Measurements from ENCODE around the gene HSD17B14. TPM values are rescaled to one million over a fixed set of nuclear protein-coding genes. Genes with fewer than 3 reads are reported as not detected.
A peak's percentile ranks its signal among the peaks of the same experiment; 100 is the strongest.
"Not testable (repeated sequence)": the region's sequence is repeated elsewhere in the genome, so short reads cannot be mapped to it uniquely, and the experiment has no call there.

The HSD17B14 gene
- total and polyA plus RNA-seq, 2 of the 13 experiments (the other 11 are each of a cell fraction or from before 2014, with no cell fraction given): 0.58 to 1.2 TPM

DNA sequence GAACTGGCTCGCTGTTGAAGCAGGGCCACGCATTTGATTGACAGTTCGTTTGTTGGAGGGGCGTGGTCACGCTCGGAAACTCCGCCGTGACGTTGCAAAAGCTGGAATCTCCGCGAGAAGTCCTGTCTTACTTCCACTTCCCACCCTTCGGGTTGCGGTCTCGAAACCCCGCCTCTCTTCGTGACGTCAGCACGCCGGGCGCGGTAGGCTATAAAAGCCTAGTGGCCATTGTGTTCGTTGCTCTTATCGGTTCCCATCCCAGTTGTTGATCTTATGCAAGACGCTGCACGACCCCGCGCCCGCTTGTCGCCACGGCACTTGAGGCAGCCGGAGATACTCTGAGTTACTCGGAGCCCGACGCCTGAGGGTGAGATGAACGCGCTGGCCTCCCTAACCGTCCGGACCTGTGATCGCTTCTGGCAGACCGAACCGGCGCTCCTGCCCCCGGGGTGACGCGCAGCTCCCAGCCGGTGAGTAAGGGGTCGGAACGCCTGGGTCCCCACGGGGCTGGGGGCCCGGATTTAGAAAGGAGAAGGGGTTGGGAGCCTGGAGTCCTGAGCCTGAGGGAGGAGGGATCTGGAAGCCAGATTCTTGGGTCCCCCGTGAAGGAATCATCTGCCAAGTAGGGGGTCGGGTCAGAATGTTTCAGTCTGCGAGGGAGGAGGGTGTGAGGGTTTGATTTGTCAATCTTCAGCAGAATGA lies 36.0 kb upstream of the HSD17B14 start, which contains the start of gene PPP1R15A (continued):
- TF ChIP-seq GABPA (IDR thresholded peaks at IDR 0.05; ENCODE audit: low read depth, low read length): no peak
- TF ChIP-seq GABPA (CRISPR knock-in tag; IDR thresholded peaks at IDR 0.05; ENCODE audit: low read depth): peak; percentile 39; the same call in 1 of the 2 replicates

DNA sequence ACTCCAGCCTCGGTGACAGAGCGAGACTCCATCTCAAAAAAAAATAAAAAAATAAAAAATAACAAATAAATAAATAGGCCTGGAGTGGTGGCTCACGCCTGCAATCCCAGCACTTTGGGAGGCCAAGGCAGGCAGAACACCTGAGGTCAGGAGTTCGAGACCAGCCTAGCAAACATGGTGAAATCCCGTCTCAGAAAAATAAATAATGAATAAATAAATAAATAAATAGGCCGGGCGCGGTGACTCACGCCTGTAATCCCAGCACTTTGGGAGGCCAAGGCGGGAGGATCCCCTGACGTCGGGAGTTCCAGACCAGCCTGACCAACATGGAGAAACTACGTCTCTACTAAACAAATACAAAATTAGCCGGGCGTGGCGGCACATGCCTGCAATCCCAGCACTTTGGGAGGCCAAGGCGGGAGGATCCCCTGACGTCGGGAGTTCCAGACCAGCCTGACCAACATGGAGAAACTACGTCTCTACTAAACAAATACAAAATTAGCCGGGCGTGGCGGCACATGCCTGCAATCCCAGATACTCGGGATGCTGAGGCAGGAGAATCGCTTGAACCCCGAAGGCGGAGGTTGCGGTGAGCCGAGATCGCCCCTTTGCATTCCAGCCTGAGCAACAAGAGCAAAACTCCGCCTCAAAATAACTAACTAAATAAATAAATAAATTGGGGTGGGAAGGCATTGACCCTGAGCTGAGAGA lies 35.3 kb upstream of the HSD17B14 start:
- intact Hi-C loops (cut with micrococcal nuclease; ENCODE audit: unreplicated experiment) (loop anchor here (10.0 kb wide), 1 partner anchor 93 kb away; the partner anchor contains the start of gene FTL), in situ Hi-C loops (cut with HindIII; ENCODE audit: extremely low pct_ligation_motif_present, low pct_unique_long_range_greater_than_20kb) (loop anchor here (5.0 kb wide), 1 partner anchor 91 kb away; no protein-coding TSS in a partner anchor)
- POLR2A ChIA-PET: interaction anchor here (0.7 to 6.9 kb wide), 32 partner anchors 9 to 252 kb away, joined by 3 to 88 read pairs (median 4); partner anchors contain the start of genes DHDH, FTL, GYS1 and NUCB1

More for the DNA sequence above, 35.3 kb upstream of the HSD17B14 start:
- peak overlapping the region; percentile 28 for H3K27ac ChIP-seq (ENCODE audit: extremely low read length, insufficient read depth, low read length)
- H3K27me3 ChIP-seq (ENCODE audit: control insufficient read depth in 1 of 2, insufficient read depth in 2 of 2, low read length in 2 of 2); H3K9ac ChIP-seq (ENCODE audit: insufficient read depth, low read depth, low read length); CTCF ChIA-PET (ENCODE audit: low intra/inter-chr PET ratio, low total read pairs); DNase-seq (ENCODE audit: low spot score); BruUV-seq (replicated peaks); FAIRE-seq; ATAC-seq; H3K9me3 ChIP-seq (ENCODE audit: low read length); H2AFZ ChIP-seq (ENCODE audit: low read length): not testable (repeated sequence)
- peaks cover 9 to 32% of the 10 kb centered on the region in 2 experiments for H3K36me3 ChIP-seq (replicated peaks in 1 of 2; ENCODE audit: control insufficient read depth in 1 of 2, insufficient read depth in 2 of 2, low read length in 2 of 2)
- H3K4me1 ChIP-seq (ENCODE audit: insufficient read depth, low read length): peaks cover 56% of the 10 kb centered on the region
- TF ChIP-seq ZFP1 (CRISPR knock-in tag; IDR thresholded peaks at IDR 0.05): 0 out of 2 replicates have a peak, but pooled peaks have one; percentile 5
- peak; percentile 13; the same call in 1 of the 2 replicates for TF ChIP-seq ZNF543 (CRISPR knock-in tag; IDR thresholded peaks at IDR 0.05)
- TF ChIP-seq ZNF605 (CRISPR knock-in tag; IDR thresholded peaks at IDR 0.05): 0 out of 2 replicates have a peak, but pooled peaks have one; percentile 9
- 0 out of 2 replicates have a peak, but pooled peaks have one; percentile 0 for TF ChIP-seq ZMAT3 (CRISPR knock-in tag; conservative IDR thresholded peaks at IDR 0.05)
- TF ChIP-seq BRCA1 (CRISPR knock-in tag; IDR thresholded peaks at IDR 0.05): 0 out of 2 replicates have a peak, but pooled peaks have one; percentile 10
- TF ChIP-seq, protein P1, sequence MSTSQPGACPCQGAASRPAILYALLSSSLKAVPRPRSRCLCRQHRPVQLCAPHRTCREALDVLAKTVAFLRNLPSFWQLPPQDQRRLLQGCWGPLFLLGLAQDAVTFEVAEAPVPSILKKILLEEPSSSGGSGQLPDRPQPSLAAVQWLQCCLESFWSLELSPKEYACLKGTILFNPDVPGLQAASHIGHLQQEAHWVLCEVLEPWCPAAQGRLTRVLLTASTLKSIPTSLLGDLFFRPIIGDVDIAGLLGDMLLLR (CRISPR knock-in tag; IDR thresholded peaks at IDR 0.05): 0 out of 2 replicates have a peak, but pooled peaks have one; percentile 4
- TF ChIP-seq, protein P2, sequence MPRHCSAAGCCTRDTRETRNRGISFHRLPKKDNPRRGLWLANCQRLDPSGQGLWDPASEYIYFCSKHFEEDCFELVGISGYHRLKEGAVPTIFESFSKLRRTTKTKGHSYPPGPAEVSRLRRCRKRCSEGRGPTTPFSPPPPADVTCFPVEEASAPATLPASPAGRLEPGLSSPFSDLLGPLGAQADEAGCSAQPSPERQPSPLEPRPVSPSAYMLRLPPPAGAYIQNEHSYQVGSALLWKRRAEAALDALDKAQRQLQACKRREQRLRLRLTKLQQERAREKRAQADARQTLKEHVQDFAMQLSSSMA (CRISPR knock-in tag; IDR thresholded peaks at IDR 0.05): 0 out of 2 replicates have a peak, but pooled peaks have one; percentile 3
- H3K79me2 ChIP-seq (ENCODE audit: insufficient read depth, low read length): peaks cover 34% of the 10 kb centered on the region
- peak overlapping the region in 2 of 3 experiments; percentile 41 to 97; a peak in 4 of 6 replicates for H3K4me3 ChIP-seq (replicated peaks in 1 of 3; ENCODE audit: insufficient read depth in 1 of 3, low read depth in 2 of 3, low read length in 3 of 3)
- peak overlapping the region; percentile 45 for H3K4me2 ChIP-seq (ENCODE audit: low read depth, low read length)
- peaks cover 32% of the 10 kb centered on the region for H4K20me1 ChIP-seq (ENCODE audit: insufficient read depth, low read length)
- WGBS (ENCODE audit: low lambda C conversion rate): 64% methylated on average over 31 of the region's 31 CpGs

All from HepG2 (cell line).